G401.6 (cell line): Measurements from ENCODE around the gene CCDC197.

ENCODE experiments used
- FAIRE-seq: peaks from 2 replicates; lab custom pipeline; 2012; peaks lifted over from hg19 to GRCh38; lab: Jason Lieb, UNC

CCDC197 gene

GRCh38 chr14:93961620-93962019, 35.5 kb upstream of the CCDC197 start:
- no peak for FAIRE-seq

DNA sequence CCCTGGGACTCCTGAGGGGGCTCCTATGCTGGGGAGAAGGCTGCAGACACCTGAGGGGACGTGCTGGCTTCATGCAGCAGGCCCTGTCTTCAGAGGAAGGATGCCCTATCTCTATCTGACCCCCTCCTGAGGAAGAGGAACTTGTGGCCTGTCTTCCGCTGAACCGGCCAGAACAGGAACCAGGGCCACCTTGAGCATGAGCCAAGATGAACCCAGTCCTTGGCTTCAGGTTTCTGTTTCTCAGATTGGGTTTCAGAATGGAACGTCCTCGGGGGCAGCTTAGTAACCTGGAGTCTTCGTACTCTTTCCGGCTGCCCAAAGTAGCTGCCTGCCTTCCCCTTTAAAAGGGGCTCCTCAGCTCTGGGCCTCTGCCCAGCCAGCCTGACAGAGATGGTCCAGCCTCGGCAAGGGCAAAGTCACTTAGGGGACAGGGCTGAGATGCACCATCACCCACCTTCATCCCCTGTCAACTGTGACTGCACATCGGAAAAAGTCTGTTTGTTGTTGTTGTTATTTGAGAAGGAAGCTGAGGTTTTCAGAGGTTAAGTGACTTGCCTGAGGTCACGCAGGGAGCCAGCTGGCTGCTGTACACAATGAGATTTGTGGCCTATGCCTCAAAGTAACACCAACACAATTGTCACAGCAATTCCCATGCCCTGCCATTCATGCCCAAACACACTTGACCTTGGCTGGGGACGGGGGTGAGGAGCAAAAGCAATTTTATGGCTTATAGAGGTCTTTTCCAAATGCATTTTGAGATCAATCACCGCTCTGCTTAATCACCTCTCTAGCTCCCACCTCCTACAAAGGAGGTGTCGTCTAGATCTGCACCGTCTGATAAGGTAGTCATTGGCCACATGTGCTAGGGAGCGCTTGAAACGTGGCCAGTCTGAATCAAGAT, 34.1 kb upstream of the CCDC197 start:
- FAIRE-seq, result no peak

GRCh38 chr14:93963692-93964091, 33.4 kb upstream of the CCDC197 start:
- FAIRE-seq, result no peak

DNA sequence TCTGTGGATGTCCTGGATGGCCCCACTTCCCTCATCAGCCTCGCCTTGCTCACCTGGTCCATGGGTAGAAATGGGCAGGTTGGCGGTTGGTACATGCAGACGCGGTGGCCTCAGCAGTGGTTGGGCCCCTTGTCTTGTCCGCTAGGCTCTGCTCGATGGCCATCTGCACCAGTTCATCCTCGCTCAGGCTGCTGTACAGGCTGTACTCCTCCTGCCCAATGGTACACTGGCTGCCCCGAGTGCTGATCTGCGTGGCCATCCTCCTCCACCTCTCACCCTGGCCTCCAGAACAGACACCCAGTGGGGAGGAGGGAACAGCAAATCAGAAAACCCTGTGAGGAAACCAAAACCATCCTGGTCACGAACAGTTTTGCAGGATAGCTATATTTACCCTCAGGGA, 32.8 kb upstream of the CCDC197 start:
- FAIRE-seq, result no peak

- no peak for FAIRE-seq
Observed at GRCh38 chr14:93964820-93965286, 32.2 kb upstream of the CCDC197 start.

- no peak for FAIRE-seq
Observed at GRCh38 chr14:93965287-93965821, 31.7 kb upstream of the CCDC197 start.

GRCh38 chr14:93965946-93966474, 31.1 kb upstream of the CCDC197 start:
- no peak for FAIRE-seq

GRCh38 chr14:93967637-93968250, 29.4 kb upstream of the CCDC197 start:
- no peak for FAIRE-seq

DNA sequence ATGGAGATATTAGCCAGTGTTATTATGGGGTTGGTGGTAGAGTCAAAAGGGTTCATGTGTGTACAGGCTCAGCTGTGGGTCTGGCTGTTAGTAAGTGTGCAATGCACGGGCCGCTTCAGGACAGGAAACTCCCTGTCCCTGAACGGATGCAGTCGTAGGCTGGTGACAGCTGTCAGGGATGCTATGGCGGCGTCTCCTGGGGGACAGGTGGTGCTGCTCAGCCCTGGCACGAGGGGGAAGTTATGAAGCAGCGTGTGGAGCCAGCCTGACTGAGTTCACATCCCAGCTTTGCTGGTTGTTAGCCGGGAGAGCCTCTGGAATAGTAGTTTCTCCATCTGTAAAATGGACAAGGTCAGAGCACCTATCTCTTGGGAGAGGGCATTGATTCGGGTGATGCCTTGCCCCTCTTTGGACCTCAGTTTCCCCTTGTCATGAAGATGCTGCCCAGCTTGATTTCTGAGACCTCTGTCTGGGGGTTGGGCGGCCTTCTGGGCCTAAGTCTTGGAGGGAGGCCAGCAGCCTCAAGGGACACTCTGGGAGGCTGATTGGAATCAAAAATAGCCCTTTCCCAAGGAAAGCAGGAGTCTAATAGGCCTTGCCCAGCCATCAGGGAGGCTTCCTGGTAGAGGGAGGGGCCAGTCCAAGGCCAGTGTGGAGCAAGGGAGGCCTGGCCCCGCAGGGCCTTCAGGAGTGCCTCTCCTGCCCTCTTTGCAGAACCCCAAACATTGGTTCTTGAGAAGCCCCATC, 27.8 kb upstream of the CCDC197 start:
- FAIRE-seq, result no peak

DNA sequence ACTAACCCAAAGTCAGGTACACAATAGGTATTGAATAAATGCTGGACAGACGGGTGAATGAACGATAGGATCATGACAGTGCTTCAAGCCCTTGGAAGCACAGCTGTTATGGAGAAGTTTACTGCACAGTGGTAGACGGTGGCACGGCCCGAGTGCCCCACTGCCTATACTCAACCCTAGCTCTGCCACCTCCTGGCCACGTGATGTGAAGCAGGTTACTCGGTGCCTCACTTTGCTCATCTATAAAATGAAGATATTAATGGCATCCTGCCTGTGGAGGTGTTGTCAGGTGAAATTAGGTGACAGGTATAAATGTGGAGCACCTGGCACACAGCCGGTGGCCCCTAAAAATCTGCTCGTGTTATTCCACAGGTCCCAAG, 26.5 kb upstream of the CCDC197 start:
- no peak for FAIRE-seq

- FAIRE-seq, result no peak
Observed at GRCh38 chr14:93970965-93971634, 26.0 kb upstream of the CCDC197 start.

- FAIRE-seq, result no peak
Observed at GRCh38 chr14:93971635-93972027, 25.5 kb upstream of the CCDC197 start.

- no peak for FAIRE-seq
Observed at GRCh38 chr14:93972618-93973205, 24.4 kb upstream of the CCDC197 start.

DNA sequence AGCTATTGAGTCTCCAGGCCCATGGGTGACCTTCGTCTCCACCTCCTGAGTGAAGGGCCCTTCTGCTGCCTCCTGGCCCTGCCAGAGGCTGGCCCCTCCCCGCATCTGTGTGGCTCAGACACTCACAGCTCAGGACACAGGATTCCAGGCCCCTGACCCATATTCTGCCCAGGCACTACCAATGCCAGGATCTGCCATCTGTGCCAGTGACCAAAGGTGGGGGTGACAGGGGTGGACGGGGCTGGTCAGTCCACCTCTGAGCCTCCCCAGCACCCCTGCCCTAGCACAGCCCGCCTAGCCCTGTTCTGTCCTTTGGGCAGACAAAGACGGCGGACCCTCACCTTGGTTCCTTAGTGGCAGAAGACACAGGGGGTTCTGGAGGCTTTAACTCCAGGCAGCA, 23.5 kb upstream of the CCDC197 start:
- FAIRE-seq, result no peak

DNA sequence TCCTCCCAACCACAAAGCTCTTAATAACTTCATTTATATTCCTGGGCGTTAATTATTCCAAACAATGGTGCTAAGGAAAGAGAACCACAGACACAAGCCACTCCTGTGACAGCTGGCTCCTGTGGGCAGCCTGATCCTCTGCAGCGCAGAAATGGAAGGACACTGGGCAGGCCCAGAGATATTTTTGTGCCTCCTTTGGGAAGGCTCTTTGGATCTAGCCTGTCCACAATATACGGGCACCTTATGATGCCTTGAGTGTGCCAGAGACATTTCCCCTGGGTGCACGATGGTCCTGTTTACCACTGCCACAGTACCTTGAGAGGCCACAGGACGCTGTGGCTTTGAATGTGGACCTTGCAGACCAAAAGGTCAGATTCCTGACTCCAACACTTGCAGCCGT, 22.8 kb upstream of the CCDC197 start:
- FAIRE-seq, result no peak

DNA sequence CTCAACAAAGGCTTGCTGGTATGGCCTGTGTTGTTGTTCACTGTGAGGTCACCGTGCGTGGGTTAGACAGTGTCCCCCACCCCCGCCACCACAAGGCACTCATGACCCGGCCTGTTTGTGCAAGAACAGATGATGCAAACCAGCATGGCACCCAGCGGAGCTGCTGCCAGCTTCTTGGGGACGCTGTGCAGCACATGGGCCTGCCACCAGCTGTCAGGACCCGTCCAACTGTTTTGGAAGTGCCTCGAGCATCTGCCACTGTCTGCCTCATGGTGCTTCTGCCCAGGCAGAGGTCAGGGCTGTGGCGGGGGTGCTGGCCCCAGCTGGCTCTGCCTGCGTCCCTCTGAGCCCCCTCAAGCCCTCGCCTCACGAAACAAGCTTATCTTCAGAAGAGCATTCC, 22.3 kb upstream of the CCDC197 start:
- FAIRE-seq, result no peak

- FAIRE-seq, result no peak
Observed at GRCh38 chr14:93975791-93976476, 21.2 kb upstream of the CCDC197 start.

DNA sequence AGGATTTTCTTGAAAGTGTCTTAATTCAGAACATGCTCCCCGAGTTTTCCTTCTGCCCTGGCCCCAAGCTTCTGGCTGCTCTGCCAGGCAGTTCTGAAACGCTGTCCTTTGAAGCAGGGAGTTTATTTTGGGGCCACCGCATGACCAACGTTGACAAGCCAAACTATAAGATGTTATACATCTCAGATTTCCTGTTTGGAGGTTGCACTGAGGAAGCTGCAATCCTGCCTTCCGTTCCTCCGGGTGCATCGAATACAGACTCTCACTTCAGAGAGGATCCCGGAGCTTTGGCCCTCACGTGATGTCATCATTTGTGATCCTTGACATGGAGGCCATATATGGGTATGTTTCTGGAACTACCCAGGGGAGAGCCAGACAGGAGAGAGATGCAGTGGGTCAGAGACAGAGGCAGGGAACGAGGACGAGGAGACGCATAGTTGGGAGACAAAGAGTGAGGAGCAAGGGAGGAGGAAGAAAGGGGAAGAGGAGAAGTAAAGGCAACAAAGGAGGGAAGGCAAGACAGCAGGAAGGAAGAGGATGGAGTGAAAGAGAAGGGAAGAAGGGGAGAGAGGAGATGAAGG, 20.5 kb upstream of the CCDC197 start, which contains the start of gene ASB2:
Gene ASB2, minus strand, starts transcription at position 94 of the 581 bp plus-strand sequence. CDS start 12,031 bp downstream, outside the sequence.
- FAIRE-seq, result no peak

GRCh38 chr14:93977171-93977570, 19.9 kb upstream of the CCDC197 start:
- FAIRE-seq, result no peak
